Measurements from ENCODE around the gene GREB1. TPM values are rescaled to one million over a fixed set of nuclear protein-coding genes. Genes with fewer than 3 reads are reported as not detected.

GREB1 gene
- total RNA-seq, 1 experiment from 2014 or later: 0.62 TPM

DNA sequence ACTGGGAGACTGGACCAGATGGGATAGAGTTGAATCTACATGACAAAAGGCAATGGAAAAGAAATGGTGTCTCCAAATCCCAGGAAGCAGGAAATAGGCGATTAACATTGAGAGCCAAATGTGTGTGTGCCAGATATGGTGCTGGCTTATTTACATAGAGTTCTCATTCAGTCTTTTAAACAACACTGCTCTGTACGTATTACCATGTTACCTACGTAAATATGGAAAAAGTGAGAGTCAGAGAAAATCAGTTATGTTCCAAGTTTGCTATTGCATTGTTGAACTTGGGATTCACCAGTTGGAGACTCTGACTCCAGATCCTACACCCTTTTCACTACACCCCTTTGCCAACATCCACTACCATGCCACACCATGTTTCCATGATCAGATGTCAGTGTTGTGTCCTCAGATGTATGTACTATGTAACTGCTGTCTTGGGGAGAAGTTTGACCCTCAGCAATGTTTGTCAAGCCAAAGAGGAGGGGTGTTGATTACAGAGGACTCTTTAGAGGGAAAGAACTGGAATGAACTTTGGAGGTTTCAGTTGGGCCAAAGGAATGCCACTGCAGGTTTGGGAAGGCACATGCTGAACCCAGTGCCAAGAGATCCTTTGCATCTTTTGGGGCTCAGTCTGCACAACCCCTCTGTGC is 19.6 kb upstream of the GREB1 start:
- no peaks in the 10 kb centered on the region for H3K79me2 ChIP-seq (ENCODE audit: low read length)
- H3K4me3 ChIP-seq (ENCODE audit: low read length): no peak overlapping the region
- ChIA-PET CTCF (no interaction called here), POLR2A (ENCODE audit: unreplicated experiment) (no interaction called here)
- no peaks in the 10 kb centered on the region for H3K9me3 ChIP-seq (ENCODE audit: low read length)
- H4K20me1 ChIP-seq (ENCODE audit: low read length): no peaks in the 10 kb centered on the region
- no peaks in the 10 kb centered on the region for H3K9me2 ChIP-seq (replicated peaks; ENCODE audit: low read length)
- no peaks in the 10 kb centered on the region for H3K36me3 ChIP-seq (ENCODE audit: low read depth, low read length)
- H2AFZ ChIP-seq (ENCODE audit: low read length): no peak overlapping the region
- H3K27ac ChIP-seq (ENCODE audit: low read length): no peak overlapping the region
- no peak overlapping the region for H3K4me2 ChIP-seq (ENCODE audit: low read length)
- intact Hi-C loops (cut with micrococcal nuclease): no loop called here
- no peak for DNase-seq
- TF ChIP-seq, protein P1, sequence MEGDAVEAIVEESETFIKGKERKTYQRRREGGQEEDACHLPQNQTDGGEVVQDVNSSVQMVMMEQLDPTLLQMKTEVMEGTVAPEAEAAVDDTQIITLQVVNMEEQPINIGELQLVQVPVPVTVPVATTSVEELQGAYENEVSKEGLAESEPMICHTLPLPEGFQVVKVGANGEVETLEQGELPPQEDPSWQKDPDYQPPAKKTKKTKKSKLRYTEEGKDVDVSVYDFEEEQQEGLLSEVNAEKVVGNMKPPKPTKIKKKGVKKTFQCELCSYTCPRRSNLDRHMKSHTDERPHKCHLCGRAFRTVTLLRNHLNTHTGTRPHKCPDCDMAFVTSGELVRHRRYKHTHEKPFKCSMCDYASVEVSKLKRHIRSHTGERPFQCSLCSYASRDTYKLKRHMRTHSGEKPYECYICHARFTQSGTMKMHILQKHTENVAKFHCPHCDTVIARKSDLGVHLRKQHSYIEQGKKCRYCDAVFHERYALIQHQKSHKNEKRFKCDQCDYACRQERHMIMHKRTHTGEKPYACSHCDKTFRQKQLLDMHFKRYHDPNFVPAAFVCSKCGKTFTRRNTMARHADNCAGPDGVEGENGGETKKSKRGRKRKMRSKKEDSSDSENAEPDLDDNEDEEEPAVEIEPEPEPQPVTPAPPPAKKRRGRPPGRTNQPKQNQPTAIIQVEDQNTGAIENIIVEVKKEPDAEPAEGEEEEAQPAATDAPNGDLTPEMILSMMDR (conservative IDR thresholded peaks at IDR 0.05; ENCODE audit: low read depth, low read length): no peak
- TF ChIP-seq EZH2 (IDR thresholded peaks at IDR 0.05; ENCODE audit: low read length, unreplicated experiment) (no peak), EZH2phosphoT487 (IDR thresholded peaks at IDR 0.05; ENCODE audit: borderline replicate concordance, low read length) (no peak)
- H3K27me3 ChIP-seq (ENCODE audit: low read length): peaks cover 14% of the 10 kb centered on the region
- H3F3A ChIP-seq (ENCODE audit: low read length, unreplicated experiment): no peaks in the 10 kb centered on the region
- BruUV-seq (replicated peaks): no TSS peak
- H3K4me1 ChIP-seq (ENCODE audit: insufficient read depth, low read length): no peaks in the 10 kb centered on the region
- no peak for ATAC-seq
- H3K9ac ChIP-seq (ENCODE audit: low read length): no peak overlapping the region

DNA sequence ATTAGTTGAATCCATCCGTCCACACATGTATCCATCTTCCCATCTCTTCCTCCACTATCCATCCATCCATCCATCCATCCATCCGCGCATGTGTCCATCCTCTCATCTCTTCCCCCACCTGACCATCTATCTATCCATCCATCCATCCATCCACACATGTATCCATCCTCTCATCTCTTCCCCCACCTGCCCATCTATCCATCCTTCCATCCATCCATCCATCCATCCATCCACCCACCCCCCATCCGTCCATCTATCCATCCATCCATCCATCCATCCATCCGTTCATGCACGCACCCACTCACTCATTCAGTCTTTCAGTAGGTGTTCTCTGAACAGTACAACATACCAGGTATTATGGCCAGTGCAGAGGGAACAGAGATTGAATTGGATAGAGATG is 18.9 kb upstream of the GREB1 start:
- H3K9me3 ChIP-seq (ENCODE audit: low read length): no peaks in the 10 kb centered on the region
- H3K9ac ChIP-seq (ENCODE audit: low read length): no peak overlapping the region
- H3K4me2 ChIP-seq (ENCODE audit: low read length): no peak overlapping the region
- POLR2A ChIA-PET (ENCODE audit: unreplicated experiment): no interaction called here
- intact Hi-C loops (cut with micrococcal nuclease): no loop called here
- no TSS peak for BruUV-seq (replicated peaks)
- DNase-seq (no peak), ATAC-seq (no peak)
- CTCF ChIA-PET: no interaction called here
- H3K27me3 ChIP-seq (ENCODE audit: low read length): peaks cover 14% of the 10 kb centered on the region
- no peak overlapping the region for H2AFZ ChIP-seq (ENCODE audit: low read length)
- TF ChIP-seq EZH2 (IDR thresholded peaks at IDR 0.05; ENCODE audit: low read length, unreplicated experiment): no peak
- TF ChIP-seq EZH2phosphoT487 (IDR thresholded peaks at IDR 0.05; ENCODE audit: borderline replicate concordance, low read length): no peak
- TF ChIP-seq, protein P1 (conservative IDR thresholded peaks at IDR 0.05; ENCODE audit: low read depth, low read length): no peak
- no peaks in the 10 kb centered on the region for H3F3A ChIP-seq (ENCODE audit: low read length, unreplicated experiment)
- no peak overlapping the region for H3K4me3 ChIP-seq (ENCODE audit: low read length)
- no peaks in the 10 kb centered on the region for H4K20me1 ChIP-seq (ENCODE audit: low read length)
- no peaks in the 10 kb centered on the region for H3K9me2 ChIP-seq (replicated peaks; ENCODE audit: low read length)
- no peaks in the 10 kb centered on the region for H3K4me1 ChIP-seq (ENCODE audit: insufficient read depth, low read length)
- H3K79me2 ChIP-seq (ENCODE audit: low read length): no peaks in the 10 kb centered on the region
- H3K36me3 ChIP-seq (ENCODE audit: low read depth, low read length): no peaks in the 10 kb centered on the region
- no peak overlapping the region for H3K27ac ChIP-seq (ENCODE audit: low read length)

DNA sequence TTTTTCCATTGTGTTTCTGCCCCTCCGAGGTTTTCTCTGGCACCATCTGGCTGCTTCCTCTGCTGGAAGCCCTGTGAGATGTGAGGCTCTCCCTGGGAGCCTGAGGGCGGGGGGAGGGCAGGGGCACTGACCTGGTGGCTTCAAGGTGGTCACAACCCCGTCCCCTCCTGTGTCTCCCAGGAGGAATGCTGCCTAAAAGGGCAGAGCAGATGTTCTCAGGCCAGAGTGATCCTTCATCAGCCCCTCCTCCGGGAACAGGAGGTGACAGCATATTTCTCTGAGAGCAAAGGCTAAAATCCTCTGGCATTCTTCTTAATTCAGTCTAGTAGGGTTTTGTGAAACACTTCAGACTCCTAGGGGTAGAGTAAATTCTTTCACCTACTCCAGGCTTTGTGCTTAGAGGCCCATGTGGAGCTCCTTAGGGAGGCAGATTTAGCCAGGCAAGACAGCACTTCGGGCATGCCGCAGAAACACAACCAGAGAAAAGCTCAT is 18.3 kb upstream of the GREB1 start:
- CTCF ChIA-PET: no interaction called here
- intact Hi-C loops (cut with micrococcal nuclease): no loop called here
- ATAC-seq: no peak

More for the DNA sequence above, 18.3 kb upstream of the GREB1 start:
- no TSS peak for BruUV-seq (replicated peaks)
- no peaks in the 10 kb centered on the region for H3K4me1 ChIP-seq (ENCODE audit: insufficient read depth, low read length)
- peaks cover 14% of the 10 kb centered on the region for H3K27me3 ChIP-seq (ENCODE audit: low read length)
- no peak overlapping the region for H3K4me2 ChIP-seq (ENCODE audit: low read length)
- no peak overlapping the region for H3K9ac ChIP-seq (ENCODE audit: low read length)
- no peak for TF ChIP-seq EZH2phosphoT487 (IDR thresholded peaks at IDR 0.05; ENCODE audit: borderline replicate concordance, low read length)
- TF ChIP-seq, protein P1 (conservative IDR thresholded peaks at IDR 0.05; ENCODE audit: low read depth, low read length): no peak
- no peak for TF ChIP-seq EZH2 (IDR thresholded peaks at IDR 0.05; ENCODE audit: low read length, unreplicated experiment)
- H3K36me3 ChIP-seq (ENCODE audit: low read depth, low read length): no peaks in the 10 kb centered on the region
- no peaks in the 10 kb centered on the region for H4K20me1 ChIP-seq (ENCODE audit: low read length)
- H3F3A ChIP-seq (ENCODE audit: low read length, unreplicated experiment): no peaks in the 10 kb centered on the region
- no peak overlapping the region for H2AFZ ChIP-seq (ENCODE audit: low read length)
- no peak for DNase-seq
- no peak overlapping the region for H3K27ac ChIP-seq (ENCODE audit: low read length)
- POLR2A ChIA-PET (ENCODE audit: unreplicated experiment): no interaction called here
- H3K9me2 ChIP-seq (replicated peaks; ENCODE audit: low read length): no peaks in the 10 kb centered on the region
- H3K9me3 ChIP-seq (ENCODE audit: low read length): no peaks in the 10 kb centered on the region
- H3K4me3 ChIP-seq (ENCODE audit: low read length): no peak overlapping the region
- no peaks in the 10 kb centered on the region for H3K79me2 ChIP-seq (ENCODE audit: low read length)
